Loucy (cell line): ENCODE data around the gene NCDN.

Source experiments
- H2AFZ ChIP-seq: fragments of 200-600 bp; sonication (generic); 2 replicates; pipeline ENCODE4 v1.6.0; 2016; ENCODE audit warnings: antibody characterized with exemption, mild to moderate bottlenecking, low read length, moderate library complexity
- H3F3A ChIP-seq: fragments of 200-600 bp; 2 replicates; pipeline ENCODE4 v1.6.0; 2016; ENCODE audit warnings: antibody characterized with exemption, low read depth, mild to moderate bottlenecking
- H3K27me3 ChIP-seq: fragments of 200-600 bp; sonication (generic); 2 replicates; pipeline ENCODE4 v1.6.1; 2014; ENCODE audit warnings: low read length, mild to moderate bottlenecking; ENCODE audit not compliant: insufficient read depth, poor library complexity, severe bottlenecking
- H3K36me3 ChIP-seq: fragments of 200-600 bp; sonication (generic); 2 replicates; pipeline ENCODE4 v1.6.1; 2016; ENCODE audit warnings: low read length; ENCODE audit not compliant: insufficient read depth
- H3K4me1 ChIP-seq: fragments of 200-600 bp; sonication (generic); 2 replicates; pipeline ENCODE4 v1.5.1; 2014; ENCODE audit warnings: low read length, mild to moderate bottlenecking; ENCODE audit not compliant: insufficient read depth, poor library complexity, severe bottlenecking
- H3K4me2 ChIP-seq: fragments of 200-600 bp; sonication (generic); 2 replicates; pipeline ENCODE4 v1.6.0; 2014; ENCODE audit warnings: antibody characterized with exemption, low read length, low read depth, mild to moderate bottlenecking; ENCODE audit not compliant: poor library complexity, severe bottlenecking
- H3K4me3 ChIP-seq: fragments of 200-600 bp; sonication (generic); 2 replicates; pipeline ENCODE4 v1.5.1; 2014; ENCODE audit warnings: low read length, mild to moderate bottlenecking, mixed read lengths; ENCODE audit not compliant: poor library complexity, severe bottlenecking
- H3K79me2 ChIP-seq: fragments of 200-600 bp; sonication (generic); 2 replicates; pipeline ENCODE4 v1.6.1; 2014; ENCODE audit warnings: low read length; ENCODE audit not compliant: insufficient read depth
- H3K9ac ChIP-seq: fragments of 200-600 bp; sonication (generic); 2 replicates; pipeline ENCODE4 v1.6.0; 2014; ENCODE audit warnings: mild to moderate bottlenecking, low read depth, low read length, moderate library complexity; ENCODE audit not compliant: poor library complexity, severe bottlenecking
- H3K9me2 ChIP-seq: fragments of 200-600 bp; sonication (generic); replicated peaks from 2 replicates; pipeline ENCODE4 v1.6.1; 2016; ENCODE audit warnings: low read depth, low read length, mixed read lengths
- H3K9me3 ChIP-seq: fragments of 200-600 bp; sonication (generic); 2 replicates; pipeline ENCODE4 v1.6.1; 2014; ENCODE audit warnings: mild to moderate bottlenecking, antibody characterized with exemption, low read length, low read depth; ENCODE audit not compliant: insufficient read depth
- H4K20me1 ChIP-seq: fragments of 200-600 bp; sonication (generic); 2 replicates; pipeline ENCODE4 v1.6.0; 2014; ENCODE audit warnings: antibody characterized with exemption, low read length, mild to moderate bottlenecking; ENCODE audit not compliant: insufficient read depth, poor library complexity, severe bottlenecking
- EZH2phosphoT487 ChIP-seq: fragments of 200-600 bp; IDR thresholded peaks from 2 replicates; pipeline ENCODE4 v1.6.1; 2018; ENCODE audit warnings: antibody characterized with exemption, mild to moderate bottlenecking, moderate library complexity, borderline replicate concordance
- TF ChIP-seq, protein P1 (sequence below): fragments of 200-600 bp; sonication (generic); conservative IDR thresholded peaks from 2 replicates; pipeline ENCODE4 v1.5.1; 2014; ENCODE audit warnings: mild to moderate bottlenecking, antibody characterized with exemption, low read length

NCDN gene

DNA sequence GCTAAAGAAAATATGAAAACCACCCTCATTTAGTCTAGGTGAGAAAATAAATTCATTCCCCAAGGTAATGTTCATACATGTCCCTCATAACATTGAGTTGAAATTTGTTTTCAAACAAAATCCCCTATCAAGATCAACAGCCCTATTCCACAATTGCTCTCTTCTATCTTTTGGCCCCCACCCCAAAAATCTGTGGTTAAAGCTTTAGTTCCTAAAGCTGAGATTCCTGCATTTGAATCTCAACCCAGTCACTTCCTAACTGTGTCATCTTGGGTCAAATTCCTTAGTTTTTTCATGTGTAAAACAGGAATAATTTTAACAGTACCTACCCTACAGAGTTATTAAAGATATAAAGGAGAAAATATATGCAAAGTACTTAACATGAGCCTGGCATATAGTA is 22.4 kb upstream of the NCDN start:
- no peak for TF ChIP-seq EZH2phosphoT487
- TF ChIP-seq, protein P1, sequence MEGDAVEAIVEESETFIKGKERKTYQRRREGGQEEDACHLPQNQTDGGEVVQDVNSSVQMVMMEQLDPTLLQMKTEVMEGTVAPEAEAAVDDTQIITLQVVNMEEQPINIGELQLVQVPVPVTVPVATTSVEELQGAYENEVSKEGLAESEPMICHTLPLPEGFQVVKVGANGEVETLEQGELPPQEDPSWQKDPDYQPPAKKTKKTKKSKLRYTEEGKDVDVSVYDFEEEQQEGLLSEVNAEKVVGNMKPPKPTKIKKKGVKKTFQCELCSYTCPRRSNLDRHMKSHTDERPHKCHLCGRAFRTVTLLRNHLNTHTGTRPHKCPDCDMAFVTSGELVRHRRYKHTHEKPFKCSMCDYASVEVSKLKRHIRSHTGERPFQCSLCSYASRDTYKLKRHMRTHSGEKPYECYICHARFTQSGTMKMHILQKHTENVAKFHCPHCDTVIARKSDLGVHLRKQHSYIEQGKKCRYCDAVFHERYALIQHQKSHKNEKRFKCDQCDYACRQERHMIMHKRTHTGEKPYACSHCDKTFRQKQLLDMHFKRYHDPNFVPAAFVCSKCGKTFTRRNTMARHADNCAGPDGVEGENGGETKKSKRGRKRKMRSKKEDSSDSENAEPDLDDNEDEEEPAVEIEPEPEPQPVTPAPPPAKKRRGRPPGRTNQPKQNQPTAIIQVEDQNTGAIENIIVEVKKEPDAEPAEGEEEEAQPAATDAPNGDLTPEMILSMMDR: no peak
- H2AFZ ChIP-seq: no peak overlapping the region
- peaks cover 18% of the 10 kb centered on the region for H3K4me1 ChIP-seq
- H4K20me1 ChIP-seq: peaks cover 5% of the 10 kb centered on the region
- H3K79me2 ChIP-seq: peaks cover 54% of the 10 kb centered on the region
- no peak overlapping the region for H3K4me2 ChIP-seq
- H3K36me3 ChIP-seq: peaks cover 17% of the 10 kb centered on the region; the same call in 1 of the 2 replicates
- H3K9me2 ChIP-seq: no peaks in the 10 kb centered on the region
- no peaks in the 10 kb centered on the region for H3K27me3 ChIP-seq
- H3F3A ChIP-seq: no peaks in the 10 kb centered on the region
- no peak overlapping the region for H3K4me3 ChIP-seq
- peaks cover 6% of the 10 kb centered on the region; the same call in 1 of the 2 replicates for H3K9me3 ChIP-seq
- no peak overlapping the region for H3K9ac ChIP-seq

DNA sequence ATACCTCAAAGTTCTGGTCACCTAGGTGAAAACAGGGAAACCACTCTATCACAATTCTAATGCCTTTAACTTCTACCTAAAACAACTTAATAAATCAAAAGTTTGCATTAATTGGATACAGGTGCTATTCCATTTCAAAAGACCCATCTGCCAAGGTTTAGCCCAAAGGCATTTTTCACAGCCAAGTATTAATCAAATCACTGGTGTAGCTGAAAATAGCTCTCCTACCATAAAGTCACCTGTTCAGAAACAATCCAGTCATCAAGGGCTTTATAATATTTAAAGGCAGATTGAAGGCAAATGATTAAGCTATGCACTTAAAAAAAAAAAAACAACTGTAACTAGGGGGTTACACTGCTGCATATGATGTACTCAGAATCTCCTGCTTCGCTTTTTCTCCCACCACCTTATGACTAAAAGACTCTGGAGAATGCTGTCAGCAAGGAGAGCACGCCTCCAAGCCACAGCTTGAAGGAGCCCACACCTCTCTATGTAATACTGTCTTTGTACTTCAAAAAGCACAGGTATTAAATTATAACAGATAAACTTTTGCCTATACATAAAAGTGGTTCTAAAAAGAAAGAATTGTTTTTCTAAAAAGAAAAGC is 20.9 kb upstream of the NCDN start:
- H3K4me1 ChIP-seq: peaks cover 18% of the 10 kb centered on the region
- H2AFZ ChIP-seq: no peak overlapping the region
- H3K9ac ChIP-seq: no peak overlapping the region
- no peak overlapping the region for H3K4me2 ChIP-seq
- no peaks in the 10 kb centered on the region for H3K27me3 ChIP-seq
- H3F3A ChIP-seq: no peaks in the 10 kb centered on the region
- H3K36me3 ChIP-seq: peaks cover 8% of the 10 kb centered on the region; the same call in 1 of the 2 replicates
- no peaks in the 10 kb centered on the region for H3K9me3 ChIP-seq
- peaks cover 57% of the 10 kb centered on the region for H3K79me2 ChIP-seq
- H3K9me2 ChIP-seq: no peaks in the 10 kb centered on the region
- H3K4me3 ChIP-seq: no peak overlapping the region
- no peak for TF ChIP-seq EZH2phosphoT487
- TF ChIP-seq, protein P1: no peak
- H4K20me1 ChIP-seq: peaks cover 5% of the 10 kb centered on the region

DNA sequence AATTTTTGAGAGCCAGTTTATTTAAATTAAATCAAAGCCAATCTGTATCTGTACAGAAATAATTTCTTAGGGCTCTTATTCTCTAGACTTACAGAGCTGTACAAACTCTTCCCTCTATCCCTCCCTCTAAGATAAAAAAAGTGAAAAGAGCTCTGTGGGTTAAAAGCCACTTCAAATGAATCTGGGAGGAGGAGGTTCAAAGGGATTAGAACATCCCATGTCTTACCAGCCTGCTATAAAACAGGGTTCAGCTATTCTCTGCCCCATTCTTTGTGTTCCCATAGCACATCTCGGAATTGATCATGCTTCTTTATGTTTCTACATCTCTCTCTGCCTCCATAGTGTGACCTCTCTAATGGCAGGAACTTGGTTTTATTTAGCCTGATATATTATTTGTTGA is 19.8 kb upstream of the NCDN start:
- peaks cover 18% of the 10 kb centered on the region for H3K4me1 ChIP-seq
- no peak for TF ChIP-seq EZH2phosphoT487
- TF ChIP-seq, protein P1: no peak
- no peaks in the 10 kb centered on the region for H3K27me3 ChIP-seq
- H3K9me3 ChIP-seq: no peaks in the 10 kb centered on the region
- no peaks in the 10 kb centered on the region for H3K9me2 ChIP-seq
- peaks cover 67% of the 10 kb centered on the region for H3K79me2 ChIP-seq
- no peak overlapping the region for H2AFZ ChIP-seq
- H3K4me3 ChIP-seq: no peak overlapping the region
- H4K20me1 ChIP-seq: peaks cover 5% of the 10 kb centered on the region
- H3K9ac ChIP-seq: no peak overlapping the region
- no peak overlapping the region for H3K4me2 ChIP-seq
- H3K36me3 ChIP-seq: 0 out of 2 replicates have a peak, but pooled peaks cover 5% of the 10 kb centered on the region
- H3F3A ChIP-seq: no peaks in the 10 kb centered on the region
